ENCODE results near the gene TOM1. TPM values are rescaled to one million over a fixed set of nuclear protein-coding genes. Genes with fewer than 3 reads are reported as not detected.

Gene TOM1
- total RNA-seq, 2 experiments from 2014 or later = 22.7 to 30.6 TPM

DNA sequence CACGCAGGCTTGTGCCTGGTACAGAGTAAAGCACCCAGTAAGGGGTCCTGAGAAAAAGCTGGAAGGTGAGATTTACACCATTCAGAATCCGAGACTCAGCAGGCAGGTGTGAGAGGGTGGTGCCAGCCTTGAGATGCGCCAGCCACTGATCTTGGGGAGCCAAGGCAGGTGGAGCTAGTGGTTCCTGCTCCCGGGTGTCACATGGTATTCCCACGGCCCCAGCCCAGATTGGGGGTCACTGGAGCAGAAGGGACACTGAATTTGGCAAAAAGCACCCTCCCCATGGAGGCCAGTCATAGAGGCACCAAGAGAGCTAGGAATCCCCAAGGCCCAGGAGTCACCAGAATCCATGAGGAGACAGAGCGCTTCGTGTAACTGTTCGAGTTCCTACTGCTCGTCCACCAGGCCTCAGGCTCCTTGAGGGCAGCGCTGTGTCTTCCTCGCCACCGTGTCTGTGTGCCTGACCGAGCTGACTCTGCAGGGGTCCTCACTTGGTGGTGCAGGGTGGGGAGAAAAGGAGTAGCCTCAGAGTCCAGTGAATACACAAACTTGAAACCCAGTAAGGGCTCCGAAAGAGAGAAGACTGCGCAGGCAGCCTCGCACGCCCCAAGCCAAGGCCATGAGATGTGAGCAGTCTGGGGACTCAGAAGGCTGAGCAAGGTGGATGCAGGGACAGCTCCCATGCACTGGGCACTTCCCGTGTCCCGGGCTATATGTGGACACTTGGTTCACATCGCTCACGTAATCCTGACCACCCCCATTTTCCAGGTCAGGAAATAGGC lies 28.2 kb downstream of the TOM1 start:
- TF ChIP-seq, protein P1, sequence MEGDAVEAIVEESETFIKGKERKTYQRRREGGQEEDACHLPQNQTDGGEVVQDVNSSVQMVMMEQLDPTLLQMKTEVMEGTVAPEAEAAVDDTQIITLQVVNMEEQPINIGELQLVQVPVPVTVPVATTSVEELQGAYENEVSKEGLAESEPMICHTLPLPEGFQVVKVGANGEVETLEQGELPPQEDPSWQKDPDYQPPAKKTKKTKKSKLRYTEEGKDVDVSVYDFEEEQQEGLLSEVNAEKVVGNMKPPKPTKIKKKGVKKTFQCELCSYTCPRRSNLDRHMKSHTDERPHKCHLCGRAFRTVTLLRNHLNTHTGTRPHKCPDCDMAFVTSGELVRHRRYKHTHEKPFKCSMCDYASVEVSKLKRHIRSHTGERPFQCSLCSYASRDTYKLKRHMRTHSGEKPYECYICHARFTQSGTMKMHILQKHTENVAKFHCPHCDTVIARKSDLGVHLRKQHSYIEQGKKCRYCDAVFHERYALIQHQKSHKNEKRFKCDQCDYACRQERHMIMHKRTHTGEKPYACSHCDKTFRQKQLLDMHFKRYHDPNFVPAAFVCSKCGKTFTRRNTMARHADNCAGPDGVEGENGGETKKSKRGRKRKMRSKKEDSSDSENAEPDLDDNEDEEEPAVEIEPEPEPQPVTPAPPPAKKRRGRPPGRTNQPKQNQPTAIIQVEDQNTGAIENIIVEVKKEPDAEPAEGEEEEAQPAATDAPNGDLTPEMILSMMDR (conservative IDR thresholded peaks at IDR 0.05; ENCODE audit: low read length) = no peak
- no peak for TF ChIP-seq EZH2phosphoT487 (IDR thresholded peaks at IDR 0.05; ENCODE audit: borderline replicate concordance, low read depth, low read length)
- no peak overlapping the region for H2AFZ ChIP-seq (ENCODE audit: low read length)
- H4K20me1 ChIP-seq (ENCODE audit: insufficient read depth, low read length) = no peaks in the 10 kb centered on the region
- no peak overlapping the region for H3K27ac ChIP-seq (ENCODE audit: low read depth, low read length, poor library complexity, severe bottlenecking)
- no peak for DNase-seq (ENCODE audit: low spot score)
- intact Hi-C loops (cut with micrococcal nuclease; ENCODE audit: unreplicated experiment) = no loop called here
- peaks cover 14% of the 10 kb centered on the region for H3K4me1 ChIP-seq (ENCODE audit: insufficient read depth, low read length, poor library complexity, severe bottlenecking)
- no peaks in the 10 kb centered on the region for H3K9me2 ChIP-seq (ENCODE audit: insufficient read depth, low read length)
- no peaks in the 10 kb centered on the region for H3K9me3 ChIP-seq (ENCODE audit: low read length)
- ChIA-PET POLR2A (interaction anchor here (0.6 to 1.1 kb wide), 2 partner anchors 21 to 49 kb away, joined by 4 to 5 read pairs; no protein-coding TSS in a partner anchor), CTCF (ENCODE audit: unreplicated experiment) (no interaction called here)
- BruUV-seq (replicated peaks) = no TSS peak
- no peaks in the 10 kb centered on the region for H3K79me2 ChIP-seq (ENCODE audit: insufficient read depth, low read depth, low read length)
- peaks cover 17% of the 10 kb centered on the region; the same call in 1 of the 2 replicates for H3K36me3 ChIP-seq (ENCODE audit: insufficient read depth, low read length)
- no peak overlapping the region for H3K4me3 ChIP-seq (ENCODE audit: low read depth, low read length, poor library complexity, severe bottlenecking)
- no peak overlapping the region for H3K4me2 ChIP-seq (ENCODE audit: low read length)

DNA sequence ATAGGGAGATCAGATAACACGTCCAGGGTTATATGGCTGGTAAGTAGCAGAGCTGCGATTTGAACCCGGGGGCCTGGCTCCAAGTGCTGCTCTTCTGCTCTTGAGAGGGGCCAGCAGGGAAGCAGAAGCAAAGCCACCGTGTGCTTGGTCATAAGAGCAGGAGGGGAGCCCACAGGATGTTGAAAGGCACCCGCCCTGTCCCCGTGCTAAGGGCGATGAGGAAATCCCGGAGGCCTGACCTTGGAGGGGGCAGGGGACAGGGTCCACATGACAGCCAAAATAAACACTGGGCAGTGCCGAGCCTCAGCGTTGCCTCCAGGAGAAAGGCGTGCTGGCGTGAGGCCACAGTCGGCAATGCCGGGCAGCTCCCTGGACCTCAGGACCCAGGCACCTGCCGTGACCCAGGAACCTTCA lies 28.8 kb downstream of the TOM1 start:
- Histone ChIP-seq H3K4me2 (ENCODE audit: low read length) (no peak overlapping the region), H3K4me1 (ENCODE audit: insufficient read depth, low read length, poor library complexity, severe bottlenecking) (peaks cover 14% of the 10 kb centered on the region), H3K4me3 (ENCODE audit: low read depth, low read length, poor library complexity, severe bottlenecking) (no peak overlapping the region), H3K27ac (ENCODE audit: low read depth, low read length, poor library complexity, severe bottlenecking) (no peak overlapping the region), H4K20me1 (ENCODE audit: insufficient read depth, low read length) (no peaks in the 10 kb centered on the region), H3K9me3 (ENCODE audit: low read length) (no peaks in the 10 kb centered on the region), H3K36me3 (ENCODE audit: insufficient read depth, low read length) (peaks cover 17% of the 10 kb centered on the region; the same call in 1 of the 2 replicates), H3K79me2 (ENCODE audit: insufficient read depth, low read depth, low read length) (no peaks in the 10 kb centered on the region), H3K9me2 (ENCODE audit: insufficient read depth, low read length) (no peaks in the 10 kb centered on the region), H2AFZ (ENCODE audit: low read length) (no peak overlapping the region)
- no TSS peak for BruUV-seq (replicated peaks)
- POLR2A ChIA-PET = no interaction called here
- no peak for DNase-seq (ENCODE audit: low spot score)
- intact Hi-C loops (cut with micrococcal nuclease; ENCODE audit: unreplicated experiment) = no loop called here
- TF ChIP-seq, protein P1 (conservative IDR thresholded peaks at IDR 0.05; ENCODE audit: low read length) = no peak
- TF ChIP-seq EZH2phosphoT487 (IDR thresholded peaks at IDR 0.05; ENCODE audit: borderline replicate concordance, low read depth, low read length) = no peak
- CTCF ChIA-PET (ENCODE audit: unreplicated experiment) = no interaction called here

Measured in OCI-LY7 (cell line).